ENCODE measurements around the gene AKR7A3. TPM values are rescaled to one million over a fixed set of nuclear protein-coding genes. Genes with fewer than 3 reads are reported as not detected.

The AKR7A3 gene
- total and polyA plus RNA-seq, 9 of the 15 experiments (the other 6 are each of a cell fraction or from before 2014, with no cell fraction given), result 0.04 to 1.5 (median 0.44) TPM; not detected in 1

DNA sequence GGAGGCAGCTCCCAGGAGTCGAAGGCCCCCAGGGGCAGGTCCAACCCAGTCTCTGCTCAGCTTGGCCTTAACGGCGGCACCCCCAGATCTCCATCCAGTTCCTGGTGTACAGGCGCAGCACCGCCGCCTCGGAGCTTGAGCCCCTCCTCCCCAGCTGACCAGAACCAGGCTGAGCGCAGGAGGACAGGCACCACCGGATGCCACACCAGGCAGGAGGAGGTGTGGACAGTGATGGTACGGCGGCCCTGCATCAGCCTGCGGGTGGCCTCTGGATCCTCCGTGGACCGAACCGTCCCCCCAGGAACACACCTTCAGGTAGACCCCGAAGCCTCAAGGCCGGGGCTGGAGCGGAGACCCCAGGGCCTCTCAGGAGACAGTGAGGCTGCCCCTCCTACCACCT lies 39.9 kb upstream of the AKR7A3 start:
- TF ChIP-seq GTF2E2 (tag; IDR thresholded peaks at IDR 0.05), result no peak
- TF ChIP-seq, protein P1, sequence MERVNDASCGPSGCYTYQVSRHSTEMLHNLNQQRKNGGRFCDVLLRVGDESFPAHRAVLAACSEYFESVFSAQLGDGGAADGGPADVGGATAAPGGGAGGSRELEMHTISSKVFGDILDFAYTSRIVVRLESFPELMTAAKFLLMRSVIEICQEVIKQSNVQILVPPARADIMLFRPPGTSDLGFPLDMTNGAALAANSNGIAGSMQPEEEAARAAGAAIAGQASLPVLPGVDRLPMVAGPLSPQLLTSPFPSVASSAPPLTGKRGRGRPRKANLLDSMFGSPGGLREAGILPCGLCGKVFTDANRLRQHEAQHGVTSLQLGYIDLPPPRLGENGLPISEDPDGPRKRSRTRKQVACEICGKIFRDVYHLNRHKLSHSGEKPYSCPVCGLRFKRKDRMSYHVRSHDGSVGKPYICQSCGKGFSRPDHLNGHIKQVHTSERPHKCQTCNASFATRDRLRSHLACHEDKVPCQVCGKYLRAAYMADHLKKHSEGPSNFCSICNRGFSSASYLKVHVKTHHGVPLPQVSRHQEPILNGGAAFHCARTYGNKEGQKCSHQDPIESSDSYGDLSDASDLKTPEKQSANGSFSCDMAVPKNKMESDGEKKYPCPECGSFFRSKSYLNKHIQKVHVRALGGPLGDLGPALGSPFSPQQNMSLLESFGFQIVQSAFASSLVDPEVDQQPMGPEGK (CRISPR knock-in tag; IDR thresholded peaks at IDR 0.05; ENCODE audit: borderline replicate concordance), result no peak
- TF ChIP-seq POLR2G (IDR thresholded peaks at IDR 0.05; ENCODE audit: low read depth, low read length), result peak; percentile 69
- TF ChIP-seq RBFOX2 (IDR thresholded peaks at IDR 0.05; ENCODE audit: low read depth, low read length), result 0 out of 2 replicates have a peak, but pooled peaks have one; percentile 17
- no peak for TF ChIP-seq TRIM24 (IDR thresholded peaks at IDR 0.05)
- no peak for TF ChIP-seq NEUROD1 (IDR thresholded peaks at IDR 0.05; ENCODE audit: borderline replicate concordance, low read depth, low read length, partially characterized antibody)
- TF ChIP-seq RBM22 (IDR thresholded peaks at IDR 0.05; ENCODE audit: low read depth, low read length, poor library complexity, severe bottlenecking), result peak; percentile 63
- H3K4me3 ChIP-seq, result no peak overlapping the region
- CTCF ChIA-PET (ENCODE audit: low intra/inter-chr PET ratio), result no interaction called here
- DNase-seq (ENCODE audit: extremely low read depth in 1 of 4, low spot score in 3 of 4) (no peak), ATAC-seq (no peak), FAIRE-seq (no peak)
- H3K27me3 ChIP-seq (ENCODE audit: control insufficient read depth in 2 of 2, insufficient read depth in 2 of 2, low read length in 2 of 2), result no peaks in the 10 kb centered on the region
- H4K20me1 ChIP-seq (replicated peaks; ENCODE audit: control insufficient read depth, insufficient read depth, low read length), result peaks cover 38% of the 10 kb centered on the region
- H3K36me3 ChIP-seq (ENCODE audit: control insufficient read depth, insufficient read depth, low read length), result peaks cover 53% of the 10 kb centered on the region; the same call in 2 of the 3 replicates
- no peak overlapping the region for H3K27ac ChIP-seq (ENCODE audit: extremely low read depth, low read depth, low read length)
- no peaks in the 10 kb centered on the region for H3K9me3 ChIP-seq (replicated peaks; ENCODE audit: control insufficient read depth, insufficient read depth, low read depth, low read length)
- intact Hi-C loops (cut with micrococcal nuclease), result no loop called here
- H3K4me1 ChIP-seq (replicated peaks in 1 of 2; ENCODE audit: control insufficient read depth in 2 of 2, insufficient read depth in 2 of 2, low read length in 2 of 2), result peaks cover 16 to 46% of the 10 kb centered on the region in 2 experiments
- in situ Hi-C loops (cut with MboI), result no loop called here
- BruUV-seq (replicated peaks), result no TSS peak
- H3K4me2 ChIP-seq (ENCODE audit: insufficient read depth, low read length), result no peak overlapping the region
- WGBS (ENCODE audit: insufficient coverage, low coverage, missing lambda C conversion rate), result 96% methylated on average over 13 of the region's 18 CpGs
- POLR2A ChIA-PET, result interaction anchor here (0.8 to 4.7 kb wide), 2 partner anchors 15 to 77 kb away, joined by 3 to 21 read pairs; partner anchors contain the start of genes AKR7A2, EMC1 and SLC66A1
- no peak overlapping the region for H3K9ac ChIP-seq (ENCODE audit: insufficient read depth in 1 of 2, low read depth in 2 of 2, low read length in 2 of 2)
- peaks cover 20% of the 10 kb centered on the region for H3K9me1 ChIP-seq (ENCODE audit: control insufficient read depth, insufficient read depth, low read length)
- H3K79me2 ChIP-seq (ENCODE audit: control insufficient read depth, insufficient read depth, low read length), result no peaks in the 10 kb centered on the region
- no peak overlapping the region for H2AFZ ChIP-seq (ENCODE audit: low read depth, low read length)

Data from K562 (cell line).